Head of caudate nucleus (tissue), 42 donors: ENCODE measurements around the gene IQSEC2.

Experiments used
- DNase-seq, 42 donors: peaks; one replicate each; pipeline versions ENCODE4 v3.0.0 to v3.0.0-alpha.2; 2020 to 2021; ENCODE audit warnings: mixed read lengths in 7 of 42
- intact Hi-C: fragments of 100-400 bp; cut with DNase I; formaldehyde crosslinking; loops from one replicate; pipeline ENCODE4 v1.15.0; 2022

The IQSEC2 gene

DNA sequence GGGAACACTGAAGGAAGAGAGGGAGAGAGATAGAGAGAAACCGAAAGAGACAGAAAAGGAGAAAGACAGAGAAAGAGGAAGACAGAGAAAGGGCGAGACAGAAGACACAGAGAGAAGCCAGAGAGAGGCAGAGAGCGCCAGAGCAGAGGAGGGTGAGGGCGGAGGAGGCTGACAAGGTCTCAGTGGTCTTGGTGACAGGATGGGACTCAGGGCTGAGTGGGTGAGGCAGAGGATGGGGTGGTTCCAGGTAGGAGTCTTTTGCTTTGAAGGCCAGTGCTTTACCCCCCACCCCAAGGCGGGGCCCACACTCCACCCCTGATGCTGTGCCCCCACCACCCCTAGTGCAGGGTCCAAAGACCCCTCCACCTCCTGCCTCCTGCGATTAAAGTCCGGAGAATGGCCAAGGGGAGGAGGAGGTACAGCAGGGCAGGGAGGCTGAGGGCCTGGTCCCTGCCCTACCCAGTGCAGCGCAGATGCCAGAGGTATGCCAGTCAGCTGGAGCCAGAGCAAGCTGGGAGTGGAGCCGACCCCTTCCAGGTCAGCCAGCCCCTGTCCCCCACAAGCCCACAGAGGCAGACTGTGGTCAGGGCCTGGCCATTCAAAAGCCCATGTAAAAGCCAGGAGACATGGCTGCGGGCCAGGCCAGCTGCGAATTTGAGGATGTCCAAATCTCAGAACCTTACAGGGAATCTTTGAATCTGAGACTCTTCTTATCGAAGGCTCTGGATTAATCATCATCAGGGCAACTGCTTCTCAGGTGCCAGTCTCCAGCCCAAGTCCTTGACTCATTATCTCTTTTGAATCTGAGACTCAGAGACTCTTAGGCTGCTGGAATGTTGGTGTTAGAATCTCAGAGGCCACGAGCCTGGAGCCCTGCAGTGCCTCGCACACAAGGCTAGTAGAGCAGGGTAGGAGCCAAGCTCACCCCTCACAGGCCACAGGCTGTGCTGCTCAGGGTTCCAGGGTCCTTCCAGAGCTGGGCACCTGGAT lies 758 bp downstream of the IQSEC2 start:
- intact Hi-C loops = no loop called here
- DNase-seq = no peak

GRCh38 chrX:53279296-53280237 lies 1.8 kb downstream of the IQSEC2 start:
- intact Hi-C loops = no loop called here
- no peak for DNase-seq

- DNase-seq = no peak
- intact Hi-C loops = no loop called here
These were observed 8.5 kb downstream of the IQSEC2 start for GRCh38 chrX:53272808-53273337.

- no peak for DNase-seq
- intact Hi-C loops = no loop called here
These were observed 11.8 kb downstream of the IQSEC2 start for GRCh38 chrX:53269536-53270107.

DNA sequence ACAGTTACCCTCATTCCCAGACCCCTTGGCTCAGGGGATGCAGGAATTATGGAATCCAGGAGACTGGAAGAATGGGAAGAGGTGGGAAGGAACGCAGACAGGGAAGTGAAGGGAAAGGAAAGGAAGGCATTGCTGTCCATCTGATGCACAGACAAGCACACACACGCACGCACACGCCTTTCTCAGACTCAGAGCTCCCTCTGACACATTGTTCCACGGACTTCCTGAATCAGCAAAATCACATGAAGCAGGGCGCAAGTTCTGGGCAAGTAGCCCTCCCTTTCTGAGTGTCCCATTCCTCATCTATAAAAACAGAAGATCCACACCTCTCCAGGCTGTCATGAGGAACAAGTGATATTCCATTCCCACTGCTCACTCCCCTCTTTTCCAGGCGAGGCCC lies 13.2 kb downstream of the IQSEC2 start:
- no peak for DNase-seq
- intact Hi-C loops = no loop called here

GRCh38 chrX:53266914-53267313 lies 14.5 kb downstream of the IQSEC2 start:
- intact Hi-C loops = no loop called here
- DNase-seq = peak in 1 of 42 donors; percentile 41

- intact Hi-C loops = no loop called here
- DNase-seq = no peak
These were observed 15.4 kb downstream of the IQSEC2 start for GRCh38 chrX:53265771-53266574.

DNA sequence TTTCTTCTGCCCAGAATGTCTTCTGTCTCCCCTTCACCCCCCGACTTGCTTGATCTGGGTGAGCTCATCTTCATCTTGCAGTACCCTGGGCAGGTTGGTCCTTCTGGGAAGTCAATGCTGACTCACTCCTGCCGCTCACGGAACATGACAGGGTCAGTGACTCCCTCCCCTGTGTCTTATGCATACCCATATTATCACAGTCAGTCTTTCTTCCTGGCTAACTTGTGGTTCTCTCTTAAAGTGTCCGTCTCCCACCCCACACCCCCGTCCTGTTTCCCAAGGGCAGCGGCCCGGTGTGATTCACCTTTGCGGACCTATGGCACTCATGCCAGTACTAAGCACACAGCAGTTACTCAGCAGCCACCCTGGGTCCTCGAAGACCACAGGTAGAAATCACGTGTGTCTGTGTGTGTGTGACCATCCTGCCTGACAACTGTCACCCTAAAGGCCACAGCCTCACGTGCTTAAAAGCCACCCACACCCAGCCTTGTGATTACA lies 17.7 kb downstream of the IQSEC2 start:
- intact Hi-C loops = no loop called here
- DNase-seq = no peak

- DNase-seq = no peak
- intact Hi-C loops = no loop called here
These were observed 18.4 kb downstream of the IQSEC2 start for GRCh38 chrX:53262918-53263394.

DNA sequence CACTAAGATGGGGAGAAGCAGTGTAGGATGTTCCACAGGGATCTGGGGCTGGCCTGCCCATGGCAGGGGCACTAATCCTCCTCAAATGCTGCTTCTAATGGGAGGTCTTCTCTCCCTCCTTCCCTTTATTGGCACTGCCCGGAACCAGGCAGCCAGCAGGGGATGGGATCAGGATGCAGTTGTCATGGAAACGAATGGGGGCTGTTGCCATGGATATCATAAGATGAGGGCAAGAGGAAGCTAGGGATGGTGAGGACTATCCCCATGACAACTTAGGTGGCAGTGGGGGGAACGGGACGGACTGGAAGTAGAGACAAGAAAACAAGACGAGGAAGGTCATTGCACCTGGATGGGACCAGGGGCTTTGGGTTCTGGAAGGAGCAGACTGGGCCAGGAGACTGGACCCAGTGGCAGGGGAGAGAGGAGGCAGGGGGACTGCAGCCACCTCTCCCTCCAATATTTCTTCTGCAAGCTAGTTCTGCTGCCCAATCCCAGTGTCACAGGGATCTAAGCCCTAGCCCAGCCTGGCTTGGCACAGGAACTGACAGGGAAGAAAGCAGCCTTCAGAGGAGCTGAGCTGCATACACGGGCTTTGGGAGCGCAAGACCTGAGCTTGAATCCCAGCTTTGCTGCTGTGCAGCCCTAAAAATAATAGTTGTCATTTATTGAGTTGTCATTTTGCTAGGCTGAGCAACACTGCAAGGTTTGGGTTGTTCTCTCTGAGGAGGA lies 19.0 kb downstream of the IQSEC2 start:
- DNase-seq = peak in 3 of 42 donors; percentile 20 to 37 (median 27)
- intact Hi-C loops = no loop called here

DNA sequence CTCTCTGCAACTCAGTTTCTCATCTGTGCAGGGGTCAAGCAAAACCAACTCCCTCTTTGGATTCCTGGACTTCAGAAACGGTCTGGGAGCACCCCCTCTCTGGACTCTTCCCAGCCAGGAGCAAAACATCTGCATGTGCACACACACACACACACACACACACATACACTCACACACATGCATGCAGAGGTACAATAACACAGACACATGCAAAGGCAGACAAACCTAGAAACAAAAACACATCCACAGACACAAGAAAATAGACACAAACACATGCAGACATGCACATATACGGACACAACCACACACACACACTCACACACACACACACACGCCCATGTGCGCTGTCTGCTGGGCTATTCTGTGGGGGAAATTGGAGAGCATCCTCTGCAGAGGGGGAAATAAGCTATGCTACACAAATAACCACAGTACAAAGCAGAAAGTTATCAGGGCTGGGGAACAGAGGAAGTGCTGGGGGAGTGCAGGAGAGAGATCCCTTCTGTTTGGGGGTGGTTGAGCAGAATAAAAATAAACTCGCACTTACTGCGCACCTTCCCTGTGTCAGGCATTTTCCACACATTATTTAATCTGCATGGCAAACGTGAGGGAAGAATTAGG lies 19.9 kb downstream of the IQSEC2 start:
- DNase-seq = peak in 8 of 42 donors; percentile 21 to 59 (median 48)
- intact Hi-C loops = no loop called here

DNA sequence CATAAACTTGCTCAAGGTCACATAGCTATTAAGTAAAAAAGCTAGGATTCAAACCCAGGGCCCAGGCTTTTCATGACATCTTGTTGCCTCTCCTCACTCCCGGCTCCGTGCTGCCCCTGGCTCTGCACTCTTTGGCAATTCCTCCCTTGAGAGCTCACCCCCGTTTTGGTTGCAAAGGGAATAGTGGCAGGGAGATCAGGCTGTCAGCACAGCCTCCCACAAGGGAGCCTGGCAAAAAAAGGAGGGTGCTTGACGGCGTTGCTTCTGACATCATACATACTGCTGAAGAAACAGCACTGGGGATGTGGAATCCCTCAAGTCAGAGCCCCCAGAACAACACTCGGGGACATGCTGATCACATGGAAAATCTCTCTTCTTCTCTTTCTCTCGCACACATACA lies 20.5 kb downstream of the IQSEC2 start:
- DNase-seq = peak in 30 of 42 donors; percentile 13 to 79 (median 46)
- intact Hi-C loops = no loop called here

DNA sequence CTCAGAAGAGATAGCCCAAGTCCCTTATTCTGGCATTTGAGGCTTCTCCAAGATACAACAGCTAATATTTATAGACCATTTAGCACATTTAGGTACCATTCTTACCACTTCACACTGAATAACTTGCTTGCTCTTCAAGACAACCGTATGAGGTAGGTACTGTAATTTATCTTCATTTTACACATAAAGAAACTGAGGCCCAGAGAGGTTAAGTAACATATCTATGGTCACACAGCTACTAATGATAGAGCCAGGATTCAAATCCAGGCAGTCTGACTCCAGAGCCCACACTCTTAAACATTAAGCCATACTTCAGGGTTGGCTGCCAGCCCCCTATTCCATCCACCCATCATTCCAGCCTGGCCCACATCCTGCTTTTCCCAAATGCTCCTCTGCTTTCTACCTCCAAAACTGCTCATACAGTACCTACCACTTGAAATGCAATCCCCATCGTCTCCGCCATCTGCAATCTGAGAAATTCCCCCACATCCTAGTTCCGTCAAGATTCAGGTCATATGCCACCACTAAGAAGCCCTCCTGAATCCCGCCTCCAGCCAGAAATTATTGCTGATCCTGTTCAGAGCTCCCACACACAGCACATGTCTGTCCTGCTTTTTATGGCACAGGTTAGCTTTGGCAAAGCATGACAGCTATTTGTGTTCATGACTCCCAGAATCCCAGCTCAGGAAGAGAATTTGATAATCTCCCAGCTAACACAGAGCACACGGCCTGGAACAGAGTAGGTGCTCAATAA lies 23.5 kb downstream of the IQSEC2 start:
- peak in 11 of 42 donors; percentile 27 to 73 (median 45) for DNase-seq
- intact Hi-C loops = no loop called here

- DNase-seq = peak in 4 of 42 donors; percentile 21 to 46 (median 43)
- intact Hi-C loops = no loop called here
These were observed 24.2 kb downstream of the IQSEC2 start for GRCh38 chrX:53257166-53257565.

GRCh38 chrX:53256446-53257041 lies 24.8 kb downstream of the IQSEC2 start:
- intact Hi-C loops = no loop called here
- peak in 18 of 42 donors; percentile 18 to 61 (median 38) for DNase-seq

DNA sequence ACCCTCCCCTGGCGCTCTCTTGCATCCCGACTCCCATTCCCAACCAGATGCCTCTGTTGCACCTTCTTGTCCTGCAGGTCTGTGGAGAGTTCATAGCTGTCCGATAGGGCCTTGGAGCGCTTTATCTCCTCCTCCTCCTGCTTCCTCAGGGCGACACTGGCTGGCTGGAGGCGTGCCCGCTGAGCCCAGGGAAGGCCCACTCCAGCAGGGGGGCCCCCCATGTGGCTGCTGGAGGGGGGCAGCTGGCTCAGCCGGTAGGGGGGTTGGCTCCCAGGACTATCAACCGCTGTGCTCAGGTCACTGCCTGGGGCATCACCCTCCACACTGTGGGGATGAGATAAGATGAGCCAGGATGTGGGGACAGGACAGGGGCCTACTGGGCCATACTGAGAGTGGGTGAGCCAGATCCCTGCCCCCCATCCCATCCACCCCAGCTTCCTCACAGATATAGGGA lies 25.6 kb downstream of the IQSEC2 start:
- intact Hi-C loops = no loop called here
- DNase-seq = no peak
